GM18861 (cell line): Measurements from ENCODE around the gene OSTM1.
A peak's percentile ranks its signal among the peaks of the same experiment; 100 is the strongest.

Experiments used
- ATAC-seq: cut with Tn5 transposase; IDR thresholded peaks from one replicate; pipeline ENCODE4 v1.9.1; 2021; ENCODE audit not compliant: unreplicated experiment

Gene OSTM1, protein sequence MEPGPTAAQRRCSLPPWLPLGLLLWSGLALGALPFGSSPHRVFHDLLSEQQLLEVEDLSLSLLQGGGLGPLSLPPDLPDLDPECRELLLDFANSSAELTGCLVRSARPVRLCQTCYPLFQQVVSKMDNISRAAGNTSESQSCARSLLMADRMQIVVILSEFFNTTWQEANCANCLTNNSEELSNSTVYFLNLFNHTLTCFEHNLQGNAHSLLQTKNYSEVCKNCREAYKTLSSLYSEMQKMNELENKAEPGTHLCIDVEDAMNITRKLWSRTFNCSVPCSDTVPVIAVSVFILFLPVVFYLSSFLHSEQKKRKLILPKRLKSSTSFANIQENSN

GRCh38 chr6:108074359-108075144 lies at the start of gene OSTM1:
OSTM1 (minus strand) TSS chr6:108074741; CDS start chr6:108074651, 90 bp downstream.
- ATAC-seq, result peak; percentile 85

DNA sequence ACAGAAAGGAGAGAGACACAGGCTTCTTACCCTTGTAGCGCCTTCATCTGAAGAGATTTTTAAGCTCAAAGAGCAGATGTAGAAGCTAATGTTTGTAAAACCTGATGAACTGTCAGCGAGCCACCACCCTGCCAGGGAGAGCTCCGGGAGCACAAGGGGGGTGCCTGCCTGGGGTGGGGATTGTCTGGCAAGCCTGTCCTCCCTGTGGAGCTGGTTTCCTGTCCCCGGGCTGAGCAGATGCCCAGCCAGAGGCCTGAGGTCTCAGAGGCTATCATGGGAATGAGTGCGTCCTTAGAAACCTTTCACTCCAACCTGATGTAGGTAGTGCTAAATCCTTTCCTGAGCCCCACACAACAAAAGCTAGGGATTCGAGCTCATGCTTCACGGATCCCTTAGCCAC lies 49.4 kb upstream of the OSTM1 start:
- ATAC-seq, result no peak

GRCh38 chr6:108123481-108123929 lies 49.0 kb upstream of the OSTM1 start:
- no peak for ATAC-seq

GRCh38 chr6:108121612-108122011 lies 47.1 kb upstream of the OSTM1 start:
- no peak for ATAC-seq

DNA sequence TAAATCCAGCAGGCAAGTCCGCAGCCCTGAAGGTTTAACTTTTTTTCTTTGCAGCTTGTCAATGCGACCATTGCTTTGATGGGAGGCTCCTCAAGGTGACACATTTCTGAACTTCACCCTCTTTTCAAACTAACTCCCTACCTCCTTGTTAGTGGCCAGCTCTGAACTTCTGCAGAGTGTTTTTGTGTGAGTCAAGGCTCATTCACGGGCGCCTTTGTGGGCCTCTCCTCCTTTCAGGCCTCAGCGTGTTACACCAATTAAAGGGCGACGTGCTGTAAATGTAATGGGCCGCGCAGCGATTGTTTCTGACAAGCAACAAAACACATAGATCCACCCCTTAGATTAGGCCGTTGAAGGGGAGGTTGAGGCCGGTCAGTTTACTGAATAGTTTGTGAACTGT lies 45.8 kb upstream of the OSTM1 start:
- no peak for ATAC-seq

- no peak for ATAC-seq
Observed at GRCh38 chr6:108119769-108120141, 45.2 kb upstream of the OSTM1 start.

DNA sequence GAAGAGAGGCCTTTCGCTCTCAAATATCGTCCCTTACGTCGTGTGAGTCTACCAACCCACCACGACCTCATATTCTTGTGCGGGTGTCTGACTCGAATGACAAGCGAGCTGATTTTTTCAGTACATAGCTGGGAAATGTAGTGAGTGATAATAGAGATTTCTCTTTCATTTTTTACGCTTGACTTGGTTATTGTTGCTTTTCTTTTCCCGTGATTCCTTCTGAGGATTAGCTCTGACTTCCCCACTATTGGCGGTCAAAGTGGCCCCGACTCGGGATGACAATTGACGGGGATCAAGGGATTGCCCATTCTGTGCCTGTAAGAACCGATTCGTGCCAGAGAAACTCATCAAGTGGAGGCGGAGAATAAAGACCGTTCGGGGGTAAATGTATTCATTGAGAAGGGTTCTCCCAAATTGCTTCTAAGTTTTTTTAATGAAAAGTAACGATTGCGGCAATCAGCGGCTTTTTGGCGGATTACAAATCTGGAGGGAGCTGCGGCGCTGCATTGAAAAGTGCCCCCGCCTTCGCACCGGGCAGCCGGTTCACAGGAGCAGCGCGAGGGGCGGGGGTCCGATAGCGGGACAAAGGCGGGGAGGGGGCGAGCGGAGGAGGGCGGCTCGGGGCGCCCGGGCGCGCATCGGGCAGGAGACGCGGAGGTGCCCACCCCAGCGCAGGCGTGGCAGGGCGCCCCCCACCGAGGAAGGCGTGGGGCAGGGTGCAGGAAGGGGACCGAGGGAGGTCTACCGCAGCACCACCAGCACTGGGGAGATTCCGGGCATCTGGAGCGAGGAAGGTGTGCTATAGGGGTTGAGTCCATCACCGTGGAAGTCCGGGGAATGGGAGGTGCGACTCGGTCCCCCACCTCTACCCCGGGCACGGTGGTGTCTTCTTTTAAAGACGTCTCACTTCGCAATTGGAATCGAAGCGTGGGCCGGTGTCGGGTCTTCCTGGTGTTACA lies 44.5 kb upstream of the OSTM1 start:
- ATAC-seq, result no peak

GRCh38 chr6:108118359-108118724 lies 43.8 kb upstream of the OSTM1 start:
- ATAC-seq, result no peak

DNA sequence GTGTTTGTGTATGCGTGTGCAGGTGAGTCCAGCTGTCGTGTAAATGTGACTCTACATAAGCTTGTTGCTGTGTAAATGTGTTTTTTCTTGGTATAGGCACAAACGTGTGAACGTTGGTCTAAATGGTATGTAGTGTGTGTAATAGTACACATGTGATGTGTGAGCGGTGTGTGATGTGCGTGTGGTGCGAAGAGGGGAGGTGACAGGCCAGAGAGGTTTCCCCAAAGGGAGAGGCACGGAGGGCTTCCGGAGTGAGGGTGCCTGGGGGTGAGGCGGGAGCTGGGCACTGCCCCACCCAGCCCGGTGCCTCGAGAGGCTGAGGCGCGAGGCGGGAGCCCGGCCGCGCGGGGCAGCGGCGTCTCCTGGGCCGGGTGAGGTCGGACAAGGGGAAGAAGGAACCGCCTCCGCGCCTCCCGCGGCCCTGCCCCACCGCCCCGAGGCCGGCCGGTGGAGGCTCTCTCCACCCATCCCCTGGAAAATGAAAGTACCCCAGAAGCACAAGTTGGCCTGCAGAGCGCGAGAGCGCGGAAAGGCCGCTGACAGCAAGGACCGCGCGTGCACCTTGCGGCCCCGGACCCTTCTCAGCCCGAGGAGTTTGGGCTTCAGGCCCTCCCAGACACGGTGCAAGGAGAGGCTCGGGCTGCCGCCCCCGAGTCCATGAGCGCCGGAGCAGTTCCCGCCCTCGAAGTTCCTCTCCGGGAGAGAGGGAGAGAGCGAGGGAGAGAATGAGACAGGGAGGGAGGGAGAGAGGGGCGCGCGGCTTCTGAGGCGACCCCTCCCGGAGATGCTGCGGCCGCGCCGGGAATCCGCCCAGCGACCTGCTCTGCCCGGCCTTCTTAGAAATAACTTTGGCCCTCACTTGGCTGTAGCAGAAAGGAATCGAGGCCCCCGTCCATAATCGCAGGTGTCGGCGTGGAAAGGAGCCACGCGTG lies 43.2 kb upstream of the OSTM1 start:
- ATAC-seq, result no peak

- ATAC-seq, result no peak
Observed at GRCh38 chr6:108116546-108117426, 42.2 kb upstream of the OSTM1 start.

- ATAC-seq, result no peak
Observed at GRCh38 chr6:108115598-108116058, 41.1 kb upstream of the OSTM1 start.

DNA sequence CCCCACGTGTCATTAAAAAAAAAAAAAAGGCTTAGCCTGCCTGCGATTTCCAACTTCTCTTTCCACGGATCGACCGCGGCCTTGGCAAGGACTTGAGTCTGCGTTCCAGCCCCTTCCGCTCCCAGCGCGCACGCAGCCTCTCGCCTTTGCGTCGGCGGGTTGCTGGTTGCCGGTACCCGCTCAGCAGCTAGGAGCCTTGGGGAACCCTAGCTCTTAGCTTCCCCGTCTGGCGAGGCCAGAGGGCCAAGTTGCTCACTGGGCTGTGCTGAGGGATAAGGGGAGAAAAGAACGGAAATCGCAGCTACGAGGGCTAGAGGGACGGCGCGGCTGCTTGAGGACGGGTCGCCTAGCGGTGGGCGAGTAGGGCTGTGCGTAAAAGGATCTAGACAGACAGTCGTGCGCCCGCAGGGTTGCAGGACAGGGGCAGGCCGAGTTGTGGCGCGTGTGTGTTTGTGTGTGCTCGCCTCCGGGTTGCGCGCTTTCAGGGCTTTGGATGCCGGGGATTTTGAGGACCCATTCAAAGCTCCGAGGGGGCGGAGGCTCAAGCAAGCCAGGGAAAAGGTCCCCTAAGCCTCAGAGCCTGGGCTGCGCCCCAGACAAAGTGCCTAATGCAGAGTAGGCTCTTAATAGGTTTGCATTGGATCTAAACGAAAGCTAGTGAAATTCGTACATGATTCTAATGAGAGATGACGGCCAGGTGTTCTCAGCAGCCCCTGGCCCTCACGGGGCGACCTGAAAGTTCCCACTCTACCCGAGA lies 40.5 kb upstream of the OSTM1 start:
- no peak for ATAC-seq

DNA sequence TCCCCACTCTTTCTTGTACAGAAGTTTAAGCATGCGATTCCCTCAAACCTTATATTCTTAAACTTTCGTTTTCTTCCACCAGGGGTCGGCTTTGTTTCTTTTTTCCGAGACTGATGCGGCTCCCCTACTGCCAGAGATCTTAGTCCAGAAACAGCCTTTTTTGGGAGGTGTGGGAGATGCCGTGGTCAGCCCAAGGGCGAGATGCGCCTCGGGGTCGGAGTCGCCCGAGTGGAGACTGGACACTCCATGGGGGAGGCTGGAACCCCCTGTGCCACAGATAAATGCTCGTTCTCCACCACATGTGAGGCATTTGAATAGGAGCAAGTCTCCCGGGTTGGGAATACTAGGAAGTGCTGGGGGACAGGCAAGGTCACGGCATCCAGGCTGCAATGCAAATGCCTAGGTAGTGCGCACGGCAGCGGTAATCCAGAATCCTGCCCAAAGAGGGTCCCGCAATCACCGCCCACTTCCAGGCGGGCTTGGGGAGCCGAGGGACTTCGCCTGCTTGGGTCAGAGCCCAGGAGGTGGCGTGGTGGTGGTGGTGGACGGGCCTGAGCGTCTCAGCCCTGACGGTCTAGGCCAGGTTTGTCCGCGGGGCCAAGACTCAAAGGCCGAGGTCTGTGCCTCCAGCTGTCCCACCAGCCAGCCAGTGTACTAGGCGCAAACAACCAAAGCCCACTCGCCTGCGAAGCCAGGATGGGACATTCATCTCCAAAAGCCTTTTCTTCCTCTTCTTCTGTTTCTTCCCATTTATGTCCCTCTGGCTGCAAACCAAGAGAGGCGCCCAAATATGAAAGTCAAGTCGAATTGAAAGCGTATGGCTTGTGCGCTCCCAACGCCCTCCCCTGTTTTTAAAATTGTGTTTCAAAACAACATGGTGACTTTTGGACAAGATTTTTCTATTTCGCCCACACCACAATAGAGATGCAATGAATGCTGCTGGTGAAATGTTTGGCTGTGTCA lies 39.3 kb upstream of the OSTM1 start:
- ATAC-seq, result no peak

DNA sequence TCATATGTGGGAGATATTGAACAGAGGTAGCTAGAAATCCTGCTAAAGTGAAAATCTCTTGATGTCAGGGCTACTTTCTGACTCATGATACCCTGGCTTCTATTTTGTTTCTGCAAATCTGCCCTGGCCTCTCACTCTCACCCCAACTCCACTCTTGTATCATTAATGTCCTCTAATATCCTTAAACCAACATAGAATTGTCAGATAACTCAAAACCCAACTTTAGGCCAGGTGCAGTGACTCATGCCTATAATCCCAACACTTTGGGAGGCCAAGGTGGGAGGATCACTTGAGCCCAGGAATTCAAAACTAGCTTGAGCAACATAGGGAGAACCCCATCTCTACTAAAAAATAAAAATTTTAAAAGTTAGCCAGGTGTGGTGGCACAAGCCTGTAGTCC lies 33.8 kb upstream of the OSTM1 start:
- no peak for ATAC-seq

- no peak for ATAC-seq
Observed at GRCh38 chr6:108107102-108107501, 32.6 kb upstream of the OSTM1 start.

DNA sequence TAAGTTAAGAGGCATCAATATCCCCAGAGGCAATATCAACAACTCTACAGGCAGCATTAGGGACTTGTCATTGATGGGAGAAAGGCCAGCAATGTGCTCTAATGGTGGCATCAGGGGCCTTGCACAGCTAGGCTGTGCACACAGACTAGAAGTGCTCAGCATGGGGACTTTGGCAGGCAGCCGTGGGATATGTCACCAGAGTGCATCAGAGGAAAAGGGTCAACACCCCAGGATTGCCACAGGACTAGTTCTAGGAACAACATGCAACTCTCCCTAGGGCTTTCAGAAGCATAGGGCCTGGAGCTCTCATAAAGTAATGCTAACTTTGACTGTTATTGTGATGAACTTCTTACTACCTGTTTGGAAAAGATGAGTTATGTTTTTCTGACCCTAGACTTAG lies 32.2 kb upstream of the OSTM1 start:
- ATAC-seq, result no peak

- ATAC-seq, result no peak
Observed at GRCh38 chr6:108106261-108106660, 31.7 kb upstream of the OSTM1 start.
